Muscle of leg (tissue), 11 donors: ENCODE data around the gene GOT1. TPM values are rescaled to one million over a fixed set of nuclear protein-coding genes. Genes with fewer than 3 reads are reported as not detected.

Experiments used
- DNase-seq: peaks from one replicate; pipeline ENCODE4 v3.0.0; 2013
- H3K27ac ChIP-seq: one replicate; pipeline ENCODE4 v1.5.1; 2013; ENCODE audit warnings: mild to moderate bottlenecking, low read length, control low read depth
- H3K27me3 ChIP-seq: one replicate; pipeline ENCODE4 v1.6.1; 2013; ENCODE audit warnings: low read length; ENCODE audit not compliant: control insufficient read depth, insufficient read depth
- H3K36me3 ChIP-seq: one replicate; pipeline ENCODE4 v1.6.1; 2013; ENCODE audit warnings: low read length; ENCODE audit not compliant: control insufficient read depth, insufficient read depth
- H3K4me1 ChIP-seq: one replicate; pipeline ENCODE4 v1.6.1; 2013; ENCODE audit warnings: low read length; ENCODE audit not compliant: control insufficient read depth, insufficient read depth
- H3K4me3 ChIP-seq: one replicate; pipeline ENCODE4 v1.5.1; 2013; ENCODE audit warnings: low read length, control low read depth
- H3K9me3 ChIP-seq: replicated peaks from 2 replicates; pipeline ENCODE4 v1.6.1; 2013; ENCODE audit warnings: low read depth, low read length; ENCODE audit not compliant: control insufficient read depth
- WGBS: methylation state at CpG from one replicate; pipeline ENCODE4 v1.1.5; 2013; ENCODE audit warnings: missing lambda C conversion rate; ENCODE audit not compliant: insufficient coverage; 5-methylcytosine and 5-hydroxymethylcytosine counted together
- polyA plus RNA-seq, 8 donors: library from polyadenylated mRNA; unstranded; fragments of 120-200 nt; gene quantifications; one replicate each; pipeline versions ENCODE4 v1.2.1 to v1.2.3, GENCODE V29; 2013; ENCODE audit warnings: inconsistent platforms in 1 of 8, low replicate concordance in 1 of 8; ENCODE audit not compliant: insufficient read length in 8 of 8, insufficient read depth in 1 of 8
- total RNA-seq: library from RNA; stranded (reverse); fragments of 120-200 nt; gene quantifications from one replicate; pipeline ENCODE4 v1.2.4, GENCODE V29; 2013

Gene GOT1
- total and polyA plus RNA-seq, 9 donors, result 26.7 to 48.3 (median 42.9) TPM

GRCh38 chr10:99369126-99369525 lies 61.3 kb downstream of the GOT1 start:
- no peaks in the 10 kb centered on the region for H3K27me3 ChIP-seq
- H3K9me3 ChIP-seq, result no peaks in the 10 kb centered on the region
- no peak overlapping the region for H3K27ac ChIP-seq
- no peaks in the 10 kb centered on the region for H3K36me3 ChIP-seq
- no peak overlapping the region for H3K4me3 ChIP-seq
- no peak for DNase-seq
- no peaks in the 10 kb centered on the region for H3K4me1 ChIP-seq
- 17% methylated on average over 1 of the region's 5 CpGs for WGBS

- no peak for DNase-seq
- Histone ChIP-seq H3K36me3 (no peaks in the 10 kb centered on the region), H3K27ac (no peak overlapping the region), H3K4me1 (no peaks in the 10 kb centered on the region), H3K4me3 (no peak overlapping the region), H3K9me3 (no peaks in the 10 kb centered on the region), H3K27me3 (no peaks in the 10 kb centered on the region)
- no CpG with 5 or more reads among the region's 1 CpG for WGBS
Observed at GRCh38 chr10:99368646-99369045, 61.8 kb downstream of the GOT1 start.

- Histone ChIP-seq H3K36me3 (no peaks in the 10 kb centered on the region), H3K9me3 (no peaks in the 10 kb centered on the region), H3K27me3 (no peaks in the 10 kb centered on the region), H3K27ac (no peak overlapping the region), H3K4me3 (no peak overlapping the region), H3K4me1 (no peaks in the 10 kb centered on the region)
- no CpG with 5 or more reads among the region's 2 CpGs for WGBS
- DNase-seq, result no peak
Observed at GRCh38 chr10:99366666-99367065, 63.8 kb downstream of the GOT1 start.

GRCh38 chr10:99365736-99366135 lies 64.7 kb downstream of the GOT1 start:
- no peaks in the 10 kb centered on the region for H3K36me3 ChIP-seq
- WGBS, result no CpG with 5 or more reads among the region's 1 CpG

GRCh38 chr10:99365311-99365710 lies 65.1 kb downstream of the GOT1 start:
- Histone ChIP-seq H3K4me3 (no peak overlapping the region), H3K27me3 (no peaks in the 10 kb centered on the region), H3K36me3 (no peaks in the 10 kb centered on the region), H3K27ac (no peak overlapping the region), H3K9me3 (no peaks in the 10 kb centered on the region), H3K4me1 (no peaks in the 10 kb centered on the region)
- WGBS, result no CpG with 5 or more reads among the region's 1 CpG
- DNase-seq, result no peak

More at GRCh38 chr10:99365736-99366135, 64.7 kb downstream of the GOT1 start:
- Histone ChIP-seq H3K27ac (no peak overlapping the region), H3K4me1 (no peaks in the 10 kb centered on the region), H3K27me3 (no peaks in the 10 kb centered on the region), H3K9me3 (no peaks in the 10 kb centered on the region), H3K4me3 (no peak overlapping the region)
- peak; percentile 33 for DNase-seq

GRCh38 chr10:99364125-99364524 lies 66.3 kb downstream of the GOT1 start:
- H3K4me1 ChIP-seq, result no peaks in the 10 kb centered on the region
- peak; percentile 19 for DNase-seq
- WGBS, result no CpG with 5 or more reads among the region's 4 CpGs
- no peak overlapping the region for H3K27ac ChIP-seq
- no peak overlapping the region for H3K4me3 ChIP-seq
- H3K27me3 ChIP-seq, result no peaks in the 10 kb centered on the region
- H3K9me3 ChIP-seq, result no peaks in the 10 kb centered on the region
- H3K36me3 ChIP-seq, result no peaks in the 10 kb centered on the region

GRCh38 chr10:99360934-99361333 lies 69.5 kb downstream of the GOT1 start:
- Histone ChIP-seq H3K9me3 (no peaks in the 10 kb centered on the region), H3K36me3 (no peaks in the 10 kb centered on the region), H3K4me3 (no peak overlapping the region), H3K27me3 (no peaks in the 10 kb centered on the region), H3K27ac (no peak overlapping the region), H3K4me1 (no peaks in the 10 kb centered on the region)
- 50% methylated on average over 1 of the region's 5 CpGs for whole genome bisulfite sequencing
- DNase-seq, result no peak

- Histone ChIP-seq H3K27ac (no peak overlapping the region), H3K9me3 (no peaks in the 10 kb centered on the region), H3K36me3 (no peaks in the 10 kb centered on the region), H3K27me3 (peaks cover 3% of the 10 kb centered on the region), H3K4me1 (no peaks in the 10 kb centered on the region), H3K4me3 (no peak overlapping the region)
- no CpG with 5 or more reads among the region's 1 CpG for WGBS
- no peak for DNase-seq
Observed at GRCh38 chr10:99358101-99358500, 72.3 kb downstream of the GOT1 start.

- WGBS, result 41% methylated on average over 3 of the region's 3 CpGs
- no peak for DNase-seq
Observed at GRCh38 chr10:99357691-99358090, 72.7 kb downstream of the GOT1 start.

GRCh38 chr10:99353182-99353581 lies 77.2 kb downstream of the GOT1 start:
- no peak for DNase-seq
- Histone ChIP-seq H3K36me3 (no peaks in the 10 kb centered on the region), H3K27ac (no peak overlapping the region), H3K27me3 (peaks cover 3% of the 10 kb centered on the region), H3K4me3 (no peak overlapping the region), H3K4me1 (no peaks in the 10 kb centered on the region), H3K9me3 (no peaks in the 10 kb centered on the region)
- no CpG with 5 or more reads among the region's 1 CpG for WGBS

More at GRCh38 chr10:99357691-99358090, 72.7 kb downstream of the GOT1 start:
- Histone ChIP-seq H3K9me3 (no peaks in the 10 kb centered on the region), H3K27me3 (peaks cover 3% of the 10 kb centered on the region), H3K4me3 (no peak overlapping the region), H3K36me3 (no peaks in the 10 kb centered on the region), H3K4me1 (no peaks in the 10 kb centered on the region), H3K27ac (no peak overlapping the region)

GRCh38 chr10:99347672-99348071 lies 82.8 kb downstream of the GOT1 start:
- 58% methylated on average over 3 of the region's 5 CpGs for WGBS
- Histone ChIP-seq H3K4me3 (no peak overlapping the region), H3K27me3 (no peaks in the 10 kb centered on the region)

More at GRCh38 chr10:99347672-99348071, 82.8 kb downstream of the GOT1 start:
- DNase-seq, result no peak
- Histone ChIP-seq H3K9me3 (no peaks in the 10 kb centered on the region), H3K27ac (no peak overlapping the region), H3K36me3 (no peaks in the 10 kb centered on the region), H3K4me1 (no peaks in the 10 kb centered on the region)
